ENCODE data around the gene CCDC80.

The CCDC80 gene

GRCh38 chr3:112633191-112633590 lies 7.8 kb downstream of the CCDC80 start:
- DNase-seq (ENCODE audit: low read depth): no peak

- DNase-seq (ENCODE audit: low read depth): no peak
Measured at GRCh38 chr3:112632596-112632995, 8.3 kb downstream of the CCDC80 start.

GRCh38 chr3:112631257-112631656 lies 9.7 kb downstream of the CCDC80 start:
- DNase-seq (ENCODE audit: low read depth): no peak

- no peak for DNase-seq (ENCODE audit: low read depth)
Measured at GRCh38 chr3:112629425-112629824, 11.5 kb downstream of the CCDC80 start.

- no peak for DNase-seq (ENCODE audit: low read depth)
Measured at GRCh38 chr3:112627919-112628466, 12.9 kb downstream of the CCDC80 start.

GRCh38 chr3:112627419-112627818 lies 13.5 kb downstream of the CCDC80 start:
- no peak for DNase-seq (ENCODE audit: low read depth)

GRCh38 chr3:112623717-112624116 lies 17.2 kb downstream of the CCDC80 start:
- DNase-seq (ENCODE audit: low read depth): no peak

- no peak for DNase-seq (ENCODE audit: low read depth)
Measured at GRCh38 chr3:112623213-112623612, 17.7 kb downstream of the CCDC80 start.

GRCh38 chr3:112619295-112619694 lies 21.6 kb downstream of the CCDC80 start:
- no peak for DNase-seq (ENCODE audit: low read depth)

- no peak for DNase-seq (ENCODE audit: low read depth)
Measured at GRCh38 chr3:112617285-112617684, 23.7 kb downstream of the CCDC80 start.

GRCh38 chr3:112615989-112616731 lies 24.8 kb downstream of the CCDC80 start:
- no peak for DNase-seq (ENCODE audit: low read depth)

GRCh38 chr3:112611752-112612515 lies 29.0 kb downstream of the CCDC80 start:
- no peak for DNase-seq (ENCODE audit: low read depth)

GRCh38 chr3:112610121-112610520 lies 30.8 kb downstream of the CCDC80 start:
- no peak for DNase-seq (ENCODE audit: low read depth)

- DNase-seq (ENCODE audit: low read depth): no peak
Measured at GRCh38 chr3:112607863-112608262, 33.1 kb downstream of the CCDC80 start.

- DNase-seq (ENCODE audit: low read depth): no peak
Measured at GRCh38 chr3:112606098-112606497, 34.8 kb downstream of the CCDC80 start.

- no peak for DNase-seq (ENCODE audit: low read depth)
Measured at GRCh38 chr3:112605285-112605684, 35.7 kb downstream of the CCDC80 start.

- no peak for DNase-seq (ENCODE audit: low read depth)
Measured at GRCh38 chr3:112604536-112604935, 36.4 kb downstream of the CCDC80 start.

- DNase-seq (ENCODE audit: low read depth): no peak
Measured at GRCh38 chr3:112602217-112602838, 38.6 kb downstream of the CCDC80 start.

- no peak for DNase-seq (ENCODE audit: low read depth)
Measured at GRCh38 chr3:112598731-112599130, 42.2 kb downstream of the CCDC80 start.

GRCh38 chr3:112597945-112598344 lies 43.0 kb downstream of the CCDC80 start:
- no peak for DNase-seq (ENCODE audit: low read depth)

GRCh38 chr3:112594856-112595255 lies 46.1 kb downstream of the CCDC80 start:
- no peak for DNase-seq (ENCODE audit: low read depth)

GRCh38 chr3:112593258-112593657 lies 47.7 kb downstream of the CCDC80 start:
- no peak for DNase-seq (ENCODE audit: low read depth)

- no peak for DNase-seq (ENCODE audit: low read depth)
Measured at GRCh38 chr3:112587336-112587735, 53.6 kb downstream of the CCDC80 start.
